Epithelial cell of proximal tubule (primary cell): ENCODE data around the gene AGPS. TPM values are rescaled to one million over a fixed set of nuclear protein-coding genes. Genes with fewer than 3 reads are reported as not detected.
A peak's percentile ranks its signal among the peaks of the same experiment; 100 is the strongest.

Experiments
- DNase-seq: peaks from one replicate; pipeline ENCODE4 v3.0.0-alpha.2; 2011; ENCODE audit warnings: low read depth
- H3K4me3 ChIP-seq: 2 replicates; pipeline ENCODE4 v1.5.1; 2011; ENCODE audit warnings: low read depth, mild to moderate bottlenecking, low read length
- total RNA-seq: library from RNA; depleted of rRNA; stranded (reverse); fragments of >200 nt; gene quantifications from 2 replicates; pipeline ENCODE4 v1.2.3, GENCODE V29; 2015
- TF ChIP-seq, protein P1 (sequence below): conservative IDR thresholded peaks from 2 replicates; pipeline ENCODE4 v1.5.1; 2012; ENCODE audit warnings: low read depth, mild to moderate bottlenecking, low read length

AGPS gene
- 36.8 and 38.7 TPM in 2 replicates for total RNA-seq

DNA sequence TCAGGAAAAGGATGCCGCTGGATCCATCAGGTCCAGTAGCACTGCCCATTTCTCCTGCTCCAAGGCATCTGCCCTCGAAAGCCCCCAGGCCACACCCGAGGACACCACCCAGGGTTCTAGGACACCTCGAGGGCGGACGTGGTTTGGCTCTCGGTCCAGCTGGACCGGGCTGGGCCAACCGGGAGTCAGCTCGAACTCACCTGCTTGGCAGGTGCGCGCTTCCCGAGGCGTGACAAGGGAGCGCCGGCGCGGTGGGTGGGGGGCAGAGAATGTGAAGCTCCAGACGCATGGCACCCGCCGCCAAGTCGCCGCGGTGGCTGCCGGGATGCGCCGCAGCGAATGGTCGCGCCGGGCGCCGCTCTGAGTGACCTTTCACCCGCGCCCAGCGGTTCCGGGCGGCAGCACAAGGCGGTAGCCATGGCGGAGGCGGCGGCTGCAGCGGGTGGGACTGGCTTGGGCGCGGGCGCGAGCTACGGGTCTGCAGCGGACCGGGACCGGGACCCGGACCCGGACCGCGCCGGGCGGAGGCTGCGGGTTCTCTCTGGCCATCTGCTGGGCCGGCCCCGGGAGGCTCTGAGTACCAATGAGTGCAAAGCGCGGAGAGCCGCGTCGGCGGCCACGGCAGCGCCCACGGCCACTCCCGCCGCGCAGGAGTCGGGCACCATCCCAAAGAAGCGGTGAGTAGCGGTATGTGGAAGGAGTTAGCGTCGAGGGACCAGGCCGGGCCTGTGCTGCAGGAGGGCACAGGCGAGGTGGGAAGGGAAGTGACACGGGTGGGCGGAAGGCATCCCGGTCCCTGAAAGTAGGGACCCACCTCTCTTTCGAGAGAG is at the start of gene AGPS:
Gene AGPS (plus strand): TSS at position 401 of the 830 bp plus-strand sequence. CDS start 17 bp downstream, at position 418.
- no peak for DNase-seq

DNA sequence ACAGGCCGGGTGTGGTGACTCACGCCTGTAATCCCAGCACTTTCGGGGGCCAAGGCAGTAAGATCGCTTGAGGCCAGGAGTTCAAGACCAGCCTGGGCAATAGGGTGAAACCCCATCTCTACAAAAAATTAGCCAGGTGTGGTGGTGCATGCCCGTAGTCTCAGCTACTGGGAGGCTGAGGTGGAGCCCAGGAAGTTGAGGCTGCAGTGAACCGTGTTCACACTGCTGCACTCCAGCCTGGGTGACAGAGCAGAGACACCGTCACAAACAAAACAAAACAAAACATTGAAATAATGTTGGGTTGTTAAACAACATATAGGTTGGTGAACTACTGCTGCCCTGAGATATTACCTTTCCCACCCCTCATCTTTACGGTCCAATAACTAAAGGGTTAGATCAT is 48.8 kb upstream of the AGPS start:
- H3K4me3 ChIP-seq = no peak overlapping the region
- TF ChIP-seq, protein P1, sequence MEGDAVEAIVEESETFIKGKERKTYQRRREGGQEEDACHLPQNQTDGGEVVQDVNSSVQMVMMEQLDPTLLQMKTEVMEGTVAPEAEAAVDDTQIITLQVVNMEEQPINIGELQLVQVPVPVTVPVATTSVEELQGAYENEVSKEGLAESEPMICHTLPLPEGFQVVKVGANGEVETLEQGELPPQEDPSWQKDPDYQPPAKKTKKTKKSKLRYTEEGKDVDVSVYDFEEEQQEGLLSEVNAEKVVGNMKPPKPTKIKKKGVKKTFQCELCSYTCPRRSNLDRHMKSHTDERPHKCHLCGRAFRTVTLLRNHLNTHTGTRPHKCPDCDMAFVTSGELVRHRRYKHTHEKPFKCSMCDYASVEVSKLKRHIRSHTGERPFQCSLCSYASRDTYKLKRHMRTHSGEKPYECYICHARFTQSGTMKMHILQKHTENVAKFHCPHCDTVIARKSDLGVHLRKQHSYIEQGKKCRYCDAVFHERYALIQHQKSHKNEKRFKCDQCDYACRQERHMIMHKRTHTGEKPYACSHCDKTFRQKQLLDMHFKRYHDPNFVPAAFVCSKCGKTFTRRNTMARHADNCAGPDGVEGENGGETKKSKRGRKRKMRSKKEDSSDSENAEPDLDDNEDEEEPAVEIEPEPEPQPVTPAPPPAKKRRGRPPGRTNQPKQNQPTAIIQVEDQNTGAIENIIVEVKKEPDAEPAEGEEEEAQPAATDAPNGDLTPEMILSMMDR = no peak
- no peak for DNase-seq

More for the DNA sequence above, at the start of gene AGPS:
- TF ChIP-seq, protein P1 = no peak
- H3K4me3 ChIP-seq = peak within 1 kb of the TSS; percentile 88

DNA sequence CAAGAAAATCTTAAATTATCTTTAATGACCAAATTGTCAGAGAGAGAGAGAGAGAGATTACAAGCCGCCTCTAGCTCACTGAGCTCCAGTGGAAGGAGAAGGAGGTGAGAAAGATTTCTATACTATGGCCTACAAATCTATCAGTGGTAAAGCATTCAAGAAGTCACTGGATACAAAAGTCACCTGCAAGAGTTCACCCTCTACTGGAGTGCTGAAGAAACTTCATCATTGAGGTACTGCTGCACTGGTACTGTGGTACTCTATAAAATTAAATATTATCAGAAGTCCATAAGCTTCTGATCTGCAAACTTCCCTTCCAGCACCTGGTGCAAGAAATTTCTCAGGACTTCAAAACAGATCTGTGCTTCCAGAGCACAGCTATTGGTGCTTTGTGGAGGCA is 48.3 kb upstream of the AGPS start:
- DNase-seq = no peak
- no peak overlapping the region for H3K4me3 ChIP-seq
- TF ChIP-seq, protein P1 = no peak

DNA sequence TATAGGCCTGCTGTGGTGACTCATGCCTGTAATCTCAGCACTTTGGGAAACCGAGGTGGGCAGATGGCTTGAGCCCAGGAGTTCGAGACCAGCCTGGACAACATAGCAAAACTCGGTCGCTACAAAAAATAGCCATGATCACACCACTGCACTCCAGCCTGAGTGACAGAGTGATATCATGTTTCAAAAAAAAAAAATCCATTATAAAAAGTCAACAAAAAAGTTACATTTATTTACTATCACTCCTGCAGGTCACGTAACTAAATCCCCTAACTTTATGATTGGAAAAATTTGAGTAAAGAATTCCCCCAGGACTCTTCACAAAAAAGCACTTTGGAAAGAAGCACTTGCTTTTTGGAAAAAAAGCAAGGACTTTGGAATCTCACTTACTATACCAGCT is 46.4 kb upstream of the AGPS start:
- TF ChIP-seq, protein P1 = no peak
- DNase-seq = no peak
- no peak overlapping the region for H3K4me3 ChIP-seq

DNA sequence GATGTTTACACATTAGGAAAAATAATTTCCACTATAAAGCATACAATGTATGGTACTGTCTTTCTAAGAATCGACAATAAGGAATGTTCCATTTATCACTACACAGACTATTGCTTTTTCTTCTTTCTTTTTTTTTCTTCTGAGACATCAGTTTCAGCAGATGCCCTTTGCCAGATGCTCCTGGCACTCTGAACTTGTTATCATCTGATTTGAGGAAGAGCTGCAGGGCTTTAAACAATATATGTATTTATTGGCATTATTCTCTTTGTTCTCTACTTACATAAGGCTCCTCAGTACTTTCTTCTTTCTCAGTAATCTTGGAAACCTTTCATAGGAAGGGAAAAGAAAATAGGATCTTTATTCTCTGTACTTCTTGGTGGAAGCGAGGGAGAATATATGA is 45.0 kb upstream of the AGPS start:
- DNase-seq = no peak
- no peak overlapping the region for H3K4me3 ChIP-seq
- TF ChIP-seq, protein P1 = no peak

DNA sequence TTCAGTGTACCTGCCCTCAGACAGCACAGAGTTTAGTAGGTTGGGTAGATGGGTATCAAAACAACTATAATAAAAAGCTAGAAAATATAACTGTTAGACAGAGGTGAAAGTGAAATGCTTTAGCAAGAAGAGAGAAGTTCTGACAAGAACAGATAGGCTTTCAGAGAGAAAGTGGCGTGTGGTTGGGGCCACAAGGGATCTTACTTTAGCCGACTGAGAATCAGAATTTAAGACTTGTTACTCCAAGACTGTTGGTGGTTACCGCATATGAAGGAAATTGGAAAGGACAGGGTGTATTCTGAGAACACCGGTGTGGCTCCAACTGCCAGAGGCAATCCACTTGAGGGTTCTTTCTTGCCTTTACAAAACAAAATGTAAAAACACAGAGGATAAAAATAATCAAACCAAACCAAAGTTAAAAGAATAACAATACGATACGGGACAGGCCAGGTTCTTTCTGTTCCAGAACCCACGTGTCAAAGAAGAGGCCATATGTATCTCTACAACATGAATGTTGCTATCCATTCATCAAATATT is 44.4 kb upstream of the AGPS start:
- DNase-seq = no peak
- H3K4me3 ChIP-seq = no peak overlapping the region
- TF ChIP-seq, protein P1 = no peak
